ENCODE data around the gene SKIL. TPM values are rescaled to one million over a fixed set of nuclear protein-coding genes. Genes with fewer than 3 reads are reported as not detected.

The SKIL gene
- total RNA-seq, 1 experiment from 2014 or later = 35.0 TPM

- Histone ChIP-seq H3K36me3 (ENCODE audit: low read depth, low read length) (no peaks in the 10 kb centered on the region), H2AFZ (ENCODE audit: low read length) (no peak overlapping the region), H3K4me1 (ENCODE audit: insufficient read depth, low read length) (peaks cover 4% of the 10 kb centered on the region), H3K9ac (ENCODE audit: low read length) (no peak overlapping the region), H3K4me3 (ENCODE audit: low read length) (no peak overlapping the region), H3K9me2 (replicated peaks; ENCODE audit: low read length) (no peaks in the 10 kb centered on the region), H3K4me2 (ENCODE audit: low read length) (no peak overlapping the region), H3K27me3 (ENCODE audit: low read length) (no peaks in the 10 kb centered on the region), H3K79me2 (ENCODE audit: low read length) (no peaks in the 10 kb centered on the region), H3K27ac (ENCODE audit: low read length) (no peak overlapping the region), H4K20me1 (ENCODE audit: low read length) (no peaks in the 10 kb centered on the region), H3K9me3 (ENCODE audit: low read length) (no peaks in the 10 kb centered on the region), H3F3A (ENCODE audit: low read length, unreplicated experiment) (no peaks in the 10 kb centered on the region)
- TF ChIP-seq CTCF (conservative IDR thresholded peaks at IDR 0.05; ENCODE audit: low read depth, low read length) (no peak), EZH2phosphoT487 (IDR thresholded peaks at IDR 0.05; ENCODE audit: borderline replicate concordance, low read length) (no peak), EZH2 (IDR thresholded peaks at IDR 0.05; ENCODE audit: low read length, unreplicated experiment) (no peak)
- ChIA-PET CTCF (no interaction called here), POLR2A (ENCODE audit: unreplicated experiment) (no interaction called here)
- no peak for ATAC-seq
- intact Hi-C loops (cut with micrococcal nuclease) = no loop called here
- DNase-seq = no peak
- BruUV-seq (replicated peaks) = no TSS peak
These were observed 6.8 kb upstream of the SKIL start for GRCh38 chr3:170350515-170351413.

GRCh38 chr3:170352936-170353335 lies 4.6 kb upstream of the SKIL start:
- no peaks in the 10 kb centered on the region for H3K36me3 ChIP-seq (ENCODE audit: low read depth, low read length)

More at GRCh38 chr3:170352936-170353335, 4.6 kb upstream of the SKIL start:
- intact Hi-C loops (cut with micrococcal nuclease) = no loop called here
- H3K4me3 ChIP-seq (ENCODE audit: low read length) = no peak overlapping the region
- peaks cover 12% of the 10 kb centered on the region for H3K4me1 ChIP-seq (ENCODE audit: insufficient read depth, low read length)
- no peaks in the 10 kb centered on the region for H3K9me3 ChIP-seq (ENCODE audit: low read length)
- no peak overlapping the region for H3K9ac ChIP-seq (ENCODE audit: low read length)
- no peaks in the 10 kb centered on the region for H3K27me3 ChIP-seq (ENCODE audit: low read length)
- DNase-seq = no peak
- no peak for TF ChIP-seq EZH2phosphoT487 (IDR thresholded peaks at IDR 0.05; ENCODE audit: borderline replicate concordance, low read length)
- no peak for TF ChIP-seq EZH2 (IDR thresholded peaks at IDR 0.05; ENCODE audit: low read length, unreplicated experiment)
- no peak for TF ChIP-seq CTCF (conservative IDR thresholded peaks at IDR 0.05; ENCODE audit: low read depth, low read length)
- ChIA-PET CTCF (no interaction called here), POLR2A (ENCODE audit: unreplicated experiment) (no interaction called here)
- no peaks in the 10 kb centered on the region for H3K9me2 ChIP-seq (replicated peaks; ENCODE audit: low read length)
- no peaks in the 10 kb centered on the region for H3F3A ChIP-seq (ENCODE audit: low read length, unreplicated experiment)
- no peak overlapping the region for H3K4me2 ChIP-seq (ENCODE audit: low read length)
- H4K20me1 ChIP-seq (ENCODE audit: low read length) = no peaks in the 10 kb centered on the region
- BruUV-seq (replicated peaks) = no TSS peak
- peaks cover 3% of the 10 kb centered on the region for H3K79me2 ChIP-seq (ENCODE audit: low read length)
- H2AFZ ChIP-seq (ENCODE audit: low read length) = no peak overlapping the region
- H3K27ac ChIP-seq (ENCODE audit: low read length) = no peak overlapping the region
- ATAC-seq = no peak

All from PC-3 (cell line).